SK-MEL-5 (cell line): ENCODE measurements around the gene AUP1. TPM values are rescaled to one million over a fixed set of nuclear protein-coding genes. Genes with fewer than 3 reads are reported as not detected.
A peak's percentile ranks its signal among the peaks of the same experiment; 100 is the strongest.

Experiments used
- DNase-seq: peaks from one replicate; pipeline ENCODE4 v3.0.0-alpha.2; 2016; ENCODE audit warnings: low read depth, low spot score
- in situ Hi-C: cut with HindIII; loops from 2 replicates; pipeline ENCODE4 v1.10.0; 2016; ENCODE audit warnings: low sequenced_read_pairs, high pct_unique_total_duplicates, low pct_unique_long_range_greater_than_20kb
- total RNA-seq: library from RNA; depleted of rRNA; stranded (reverse); fragments of >200 nt; shearing (Covaris generic); gene quantifications from 2 replicates; pipeline ENCODE4 v1.2.3, GENCODE V29; 2014

AUP1 gene
- total RNA-seq, 1 experiment from 2014 or later, result 366 TPM

GRCh38 chr2:74507145-74507925 lies 22.2 kb downstream of the AUP1 start, which contains the start of gene PCGF1:
TSS of gene PCGF1 (minus strand) at chr2:74507695. CDS start at chr2:74507668, 27 bp downstream.
- in situ Hi-C loops, result no loop called here

GRCh38 chr2:74505448-74506246 lies 23.9 kb downstream of the AUP1 start:
- in situ Hi-C loops, result no loop called here
- DNase-seq, result peak; percentile 11

More at GRCh38 chr2:74507145-74507925, 22.2 kb downstream of the AUP1 start, which contains the start of gene PCGF1:
- peak; percentile 99 for DNase-seq

DNA sequence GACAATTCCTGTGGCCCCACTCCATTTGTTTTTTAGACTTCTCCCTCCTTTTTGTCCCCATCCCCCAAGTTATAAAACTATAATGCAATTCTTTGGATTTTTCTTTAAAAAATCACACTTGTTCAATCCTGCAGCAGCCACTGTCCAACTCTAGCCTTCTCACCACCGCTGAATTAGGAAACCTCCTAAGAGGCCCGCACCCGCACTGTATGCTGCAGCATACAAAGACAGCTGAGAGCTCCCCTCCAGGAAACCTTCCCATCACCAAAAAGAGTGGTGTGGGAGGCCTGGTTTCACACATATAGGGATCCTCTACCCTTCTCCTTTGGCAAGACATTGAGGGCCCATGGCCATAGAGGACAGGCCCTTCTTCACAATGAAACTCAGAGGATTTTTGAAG lies 24.9 kb downstream of the AUP1 start:
- in situ Hi-C loops, result no loop called here
- peak; percentile 10 for DNase-seq

DNA sequence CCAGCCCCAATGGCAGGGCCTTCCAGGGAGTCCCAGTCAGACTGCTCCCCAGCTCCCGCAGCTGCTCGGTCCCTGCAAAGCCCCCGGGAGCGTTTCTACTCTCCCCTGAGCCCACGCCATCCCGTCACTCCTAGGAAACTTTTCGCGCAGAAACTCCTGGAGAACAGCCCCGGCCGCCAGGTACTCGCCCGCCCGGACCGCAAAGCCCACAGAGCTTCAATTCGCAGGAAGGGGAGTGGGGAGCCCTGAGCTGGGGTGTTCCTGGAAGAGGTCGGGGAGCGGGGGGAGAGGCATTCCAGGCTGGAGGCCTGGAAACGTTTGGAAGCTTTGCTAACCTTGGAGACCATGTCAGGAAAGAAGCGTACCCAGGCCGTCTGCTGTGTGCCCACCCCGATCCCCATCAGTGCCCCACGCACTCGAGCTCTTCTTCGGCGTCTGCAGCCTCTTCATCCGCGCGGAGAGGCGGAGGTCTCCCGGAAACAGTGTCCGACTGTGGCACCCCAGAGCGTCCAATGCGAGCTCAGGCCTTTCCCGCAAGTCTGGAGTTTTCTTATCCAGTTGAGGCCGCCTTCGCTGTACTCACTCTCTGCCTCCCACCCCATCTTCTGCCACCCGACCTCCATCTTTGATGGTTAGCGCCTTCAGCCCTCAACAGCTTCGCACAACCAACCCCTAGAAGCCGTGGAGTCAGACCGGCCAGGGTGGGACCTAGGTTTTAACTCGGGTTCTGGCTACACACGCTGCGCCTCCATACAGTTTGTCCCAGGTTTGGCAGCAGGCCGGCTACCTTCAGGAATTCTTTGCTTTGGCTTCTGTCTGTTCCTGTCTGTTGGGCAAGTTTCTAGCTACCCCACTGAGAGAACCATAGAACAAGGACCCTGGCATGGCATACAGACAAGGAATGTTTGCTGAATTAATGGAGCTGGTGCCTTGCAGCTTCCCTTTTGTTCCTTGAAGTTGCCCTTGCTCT lies 25.7 kb downstream of the AUP1 start:
- DNase-seq, result peak; percentile 33

DNA sequence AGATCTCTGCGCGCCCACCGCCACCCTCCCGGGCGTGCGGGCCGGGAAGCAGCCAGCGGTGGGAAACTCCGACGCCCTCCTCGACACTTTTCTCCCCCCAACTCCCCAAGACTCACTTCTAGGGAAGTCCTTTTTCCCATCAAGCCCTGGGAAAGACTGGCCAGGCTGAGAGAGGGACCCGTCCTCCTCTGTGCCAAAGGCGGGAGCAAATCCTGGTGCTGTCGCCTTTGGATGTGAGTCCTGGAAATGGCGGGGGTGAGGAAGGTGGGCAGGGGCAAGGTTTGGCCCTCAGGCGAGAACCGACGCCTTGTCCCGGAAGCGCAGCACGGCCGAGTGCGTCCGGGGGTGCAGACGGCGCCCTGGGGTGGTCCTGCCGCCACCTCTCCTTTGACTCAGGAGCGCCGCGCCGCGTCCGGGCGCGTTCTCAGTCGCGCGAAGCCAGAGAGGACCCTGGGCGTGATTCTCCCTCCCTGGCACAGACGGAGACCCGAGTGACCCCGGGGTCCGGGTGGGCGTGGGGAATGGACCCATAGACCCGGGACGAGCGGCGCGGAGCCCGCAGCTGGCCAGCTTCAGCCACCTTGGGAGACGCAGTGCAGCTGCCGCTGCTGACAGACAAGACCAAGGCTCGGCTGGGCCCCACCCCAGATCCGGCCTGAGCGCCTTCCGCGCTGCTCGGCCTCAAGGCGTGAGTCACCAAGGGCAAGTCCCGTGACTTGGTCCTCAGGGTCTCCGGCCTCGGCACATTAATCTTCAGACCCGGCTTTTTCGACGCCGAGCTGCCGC lies 26.6 kb downstream of the AUP1 start:
- in situ Hi-C loops, result no loop called here
- peak; percentile 84 for DNase-seq

More for the DNA sequence above, 25.7 kb downstream of the AUP1 start:
- in situ Hi-C loops, result no loop called here

DNA sequence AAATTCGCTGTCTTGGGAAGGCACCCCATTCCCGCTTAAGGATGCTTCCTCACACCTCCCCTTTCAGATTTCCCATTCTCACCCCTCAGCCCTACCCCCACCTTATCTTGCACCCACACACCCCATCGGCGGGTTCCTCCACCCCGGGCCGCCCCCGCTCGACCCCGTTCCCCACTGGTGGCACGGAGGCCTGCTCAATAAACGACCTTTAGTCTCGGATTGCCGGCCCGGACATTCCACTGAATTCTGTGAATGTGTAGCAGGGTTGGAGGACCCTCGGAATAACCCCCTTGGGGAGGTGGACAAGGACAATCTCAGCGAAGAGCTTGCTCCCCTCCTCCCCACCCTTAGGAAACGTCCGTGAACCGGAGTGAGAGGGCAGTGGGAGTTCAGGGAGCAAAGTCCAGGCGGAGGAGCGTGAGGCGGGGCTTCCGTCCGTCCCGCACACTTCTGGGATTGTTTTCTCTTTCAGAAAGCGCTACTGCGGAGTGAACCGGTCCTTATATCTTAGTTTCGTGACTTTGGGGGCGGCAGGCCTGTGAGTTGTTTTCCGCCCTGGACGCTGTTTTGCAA lies 27.3 kb downstream of the AUP1 start:
- DNase-seq, result no peak
- in situ Hi-C loops, result no loop called here

- no peak for DNase-seq
- in situ Hi-C loops, result no loop called here
Measured at GRCh38 chr2:74501335-74502071, 28.0 kb downstream of the AUP1 start.

DNA sequence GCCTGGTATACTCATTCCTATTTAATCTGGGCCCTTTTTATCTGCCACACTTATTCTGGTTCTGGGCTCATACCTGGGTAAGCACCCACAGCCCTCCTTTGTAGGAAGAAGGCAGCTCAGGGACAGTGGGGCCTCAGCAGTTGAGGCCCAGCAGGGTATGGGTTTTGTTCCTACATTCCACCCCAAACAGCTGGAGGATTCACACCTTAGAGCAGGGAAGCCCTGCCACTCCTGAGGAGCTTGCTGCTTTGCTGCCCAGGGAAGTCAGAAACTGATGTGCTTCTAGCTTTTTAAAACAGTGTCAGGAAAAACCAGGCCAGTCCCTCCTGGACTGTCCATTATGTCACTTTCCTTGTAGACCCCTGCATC lies 28.9 kb downstream of the AUP1 start:
- DNase-seq, result no peak
- in situ Hi-C loops, result no loop called here

DNA sequence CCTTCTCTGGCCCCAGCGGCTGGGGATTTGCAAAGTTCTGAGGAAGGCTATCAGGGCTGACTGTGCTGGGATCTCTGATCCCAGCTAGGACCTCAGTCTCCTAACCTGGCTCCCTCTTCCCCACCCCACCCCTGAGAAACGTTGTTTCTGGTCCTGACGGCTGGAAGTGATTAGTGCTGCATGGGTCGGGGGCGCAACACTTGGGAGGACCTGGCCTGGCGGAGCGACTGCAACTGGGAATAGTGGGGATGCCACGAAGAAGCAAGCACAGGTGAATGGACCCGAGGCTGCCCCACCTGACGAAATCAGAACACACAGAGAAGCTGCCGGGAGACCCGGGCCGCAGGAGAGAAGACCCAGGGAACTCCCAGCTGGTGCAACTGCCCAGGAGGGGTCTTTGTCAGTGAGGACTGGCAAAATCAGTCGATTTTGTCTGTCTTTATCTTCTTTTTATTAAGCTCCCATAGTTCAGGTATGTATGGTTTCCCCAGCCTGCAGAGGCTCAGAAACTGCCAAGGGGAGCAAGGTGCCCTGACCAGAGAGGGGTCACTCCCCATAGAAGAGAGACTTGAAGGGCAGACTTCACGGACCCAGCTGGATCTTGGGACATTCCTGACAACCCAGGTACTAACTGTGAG lies 29.4 kb downstream of the AUP1 start:
- no peak for DNase-seq
- in situ Hi-C loops, result no loop called here

DNA sequence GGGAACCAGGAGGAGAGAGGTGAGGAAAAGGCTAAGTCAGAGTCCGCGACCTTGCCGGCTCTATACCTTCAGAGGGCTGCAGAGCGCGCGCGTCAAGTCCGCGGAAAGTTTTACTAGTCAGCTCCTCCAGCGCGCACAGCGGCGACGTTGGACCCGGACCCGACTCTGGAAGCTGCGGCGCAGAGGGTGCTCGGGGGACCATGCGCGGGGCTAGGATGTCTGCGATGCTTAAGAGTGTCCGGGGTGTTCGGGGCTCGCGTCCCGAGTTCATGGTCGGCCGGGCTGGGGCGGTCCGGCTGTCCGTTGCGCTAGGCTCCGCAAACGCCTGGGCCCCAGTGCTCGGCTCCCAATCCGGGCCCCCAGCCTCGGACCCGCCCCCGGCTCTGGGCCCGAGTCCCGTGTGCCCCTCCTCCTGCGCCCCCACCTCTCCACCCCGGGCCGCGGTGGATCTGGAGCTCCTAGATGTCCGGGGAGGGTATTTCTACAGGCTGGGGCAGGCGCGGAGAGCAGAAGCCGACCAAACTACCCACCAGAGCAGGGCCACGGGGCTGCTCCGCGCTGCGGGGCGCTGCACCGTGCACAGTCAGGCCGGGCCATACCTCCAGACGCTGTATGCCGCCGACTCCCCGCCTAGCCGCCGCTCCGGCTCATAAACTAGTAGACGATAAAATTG lies 30.1 kb downstream of the AUP1 start, which contains the start of gene LBX2:
TSS of gene LBX2 (minus strand) at position 337 of the 673 bp plus-strand sequence. CDS start at position 271, 66 bp downstream.
- in situ Hi-C loops, result no loop called here
- DNase-seq, result no peak

DNA sequence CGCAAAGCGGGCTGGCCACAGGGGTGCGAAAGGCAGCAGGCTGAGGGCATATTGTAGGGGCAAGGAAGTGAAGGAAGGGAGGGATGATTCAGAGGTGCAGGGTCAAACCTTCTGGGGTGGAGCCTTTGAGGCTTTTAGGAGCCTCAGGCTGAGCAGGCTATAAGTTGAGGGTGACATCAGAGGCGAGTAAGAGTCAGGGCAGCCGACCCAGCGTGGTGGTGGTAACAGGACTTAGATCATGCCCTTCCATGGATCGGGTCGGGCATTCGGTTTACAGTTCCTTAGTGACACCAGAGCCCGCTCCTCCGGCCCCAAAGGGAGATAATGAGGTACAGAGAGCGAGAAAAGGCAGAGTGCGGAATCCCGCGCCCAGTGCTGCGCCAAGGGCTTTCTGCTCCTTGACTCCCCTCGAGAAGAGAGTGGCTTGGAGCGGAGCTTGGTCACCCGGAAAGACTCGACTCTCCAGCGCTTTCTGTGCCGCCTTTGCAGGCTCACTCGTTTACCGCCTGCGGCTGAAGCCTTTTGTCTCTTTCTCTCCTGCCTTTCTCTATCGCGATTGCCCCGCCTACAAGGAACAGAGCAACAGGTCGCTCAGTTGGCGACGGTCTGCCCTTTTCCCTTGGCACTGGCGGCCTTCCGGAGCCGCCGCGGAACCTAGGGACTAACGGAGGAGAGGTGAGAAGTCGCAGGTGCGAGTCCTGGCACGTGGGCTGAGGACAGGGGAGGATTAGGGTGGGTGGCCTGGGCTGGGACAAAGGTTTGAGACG lies 30.8 kb downstream of the AUP1 start:
- in situ Hi-C loops, result no loop called here

GRCh38 chr2:74497777-74498499 lies 31.6 kb downstream of the AUP1 start:
- in situ Hi-C loops, result no loop called here
- no peak for DNase-seq

More for the DNA sequence above, 30.8 kb downstream of the AUP1 start:
- DNase-seq, result no peak

- in situ Hi-C loops, result no loop called here
- no peak for DNase-seq
Measured at GRCh38 chr2:74496997-74497776, 32.3 kb downstream of the AUP1 start.
